C4-2B (cell line): ENCODE measurements around the gene TXNRD1.

ENCODE experiments used
- CTCF ChIP-seq: fragments of 450-650 bp; conservative IDR thresholded peaks from 2 replicates; pipeline ENCODE4 v1.5.1; 2017; ENCODE audit warnings: mild to moderate bottlenecking
- ZFX ChIP-seq: fragments of 450-650 bp; IDR thresholded peaks from 2 replicates; pipeline ENCODE4 v1.6.1; 2017

GRCh38 chr12:104356231-104357115, 140.9 kb downstream of the TXNRD1 start:
- TF ChIP-seq CTCF (no peak), ZFX (no peak)
